ENCODE measurements around the gene RHEX. TPM values are rescaled to one million over a fixed set of nuclear protein-coding genes. Genes with fewer than 3 reads are reported as not detected.
A peak's percentile ranks its signal among the peaks of the same experiment; 100 is the strongest.

The RHEX gene
- total RNA-seq, 4 donors from 2014 or later: 0.45 to 11.2 (median 7.7) TPM

GRCh38 chr1:206037581-206037980, 15.4 kb upstream of the RHEX start:
- TF ChIP-seq EP300 (IDR thresholded peaks at IDR 0.05) (no peak), POLR2A (IDR thresholded peaks at IDR 0.05; ENCODE audit: low read depth) (no peak), CTCF (IDR thresholded peaks at IDR 0.05) (no peak), POLR2AphosphoS5 (IDR thresholded peaks at IDR 0.05) (no peak)
- H3K27ac ChIP-seq (replicated peaks in 1 of 4): no peak overlapping the region
- no peaks in the 10 kb centered on the region for H3K9me3 ChIP-seq
- H3K27me3 ChIP-seq: peaks cover 0 to 35% (median 0%) of the 10 kb centered on the region in 4 donors
- 82% methylated on average over 9 of the region's 9 CpGs for WGBS
- H3K36me3 ChIP-seq: no peaks in the 10 kb centered on the region
- DNase-seq (ENCODE audit: extremely low spot score): no peak
- no peaks in the 10 kb centered on the region for H3K4me1 ChIP-seq
- H3K4me3 ChIP-seq: no peak overlapping the region
- intact Hi-C loops (cut with DNase I): no loop called here

GRCh38 chr1:206039046-206039973, 13.7 kb upstream of the RHEX start:
- Histone ChIP-seq H3K27me3 (peaks cover 0 to 37% (median 0%) of the 10 kb centered on the region in 4 donors), H3K4me3 (no peak overlapping the region), H3K4me1 (no peaks in the 10 kb centered on the region), H3K36me3 (no peaks in the 10 kb centered on the region), H3K27ac (replicated peaks in 1 of 4) (no peak overlapping the region), H3K9me3 (no peaks in the 10 kb centered on the region)
- TF ChIP-seq EP300 (IDR thresholded peaks at IDR 0.05) (no peak), POLR2AphosphoS5 (IDR thresholded peaks at IDR 0.05) (no peak), POLR2A (IDR thresholded peaks at IDR 0.05; ENCODE audit: low read depth) (no peak), CTCF (IDR thresholded peaks at IDR 0.05) (no peak)
- DNase-seq (ENCODE audit: extremely low spot score): no peak
- WGBS: 54% methylated on average over 7 of the region's 7 CpGs
- intact Hi-C loops (cut with DNase I): no loop called here

DNA sequence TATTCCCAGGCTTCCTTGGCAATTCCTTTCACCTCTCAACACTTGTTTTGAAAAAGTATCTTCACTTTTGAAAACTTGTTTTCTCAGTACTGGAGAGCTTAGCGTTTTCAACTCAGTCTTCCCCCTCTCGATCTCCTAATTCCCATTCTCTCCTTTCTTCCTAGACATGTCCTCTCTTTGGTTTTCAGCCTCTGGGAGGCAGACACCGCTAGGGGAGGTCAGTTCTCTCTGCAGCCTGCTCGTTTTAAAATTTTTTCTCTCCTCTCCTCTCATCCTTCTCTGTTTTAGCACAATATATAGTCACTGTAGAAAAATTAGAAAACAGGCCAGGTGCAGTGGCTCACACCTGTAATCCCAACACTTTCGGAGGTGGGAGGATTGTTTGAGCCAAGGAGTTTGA, 12.6 kb upstream of the RHEX start:
- no peak for DNase-seq (ENCODE audit: extremely low spot score)
- intact Hi-C loops (cut with DNase I): no loop called here
- 60% methylated on average over 5 of the region's 5 CpGs for WGBS
- peaks cover 0 to 31% (median 0%) of the 10 kb centered on the region in 4 donors for H3K27me3 ChIP-seq
- no peaks in the 10 kb centered on the region for H3K4me1 ChIP-seq
- no peak overlapping the region for H3K27ac ChIP-seq (replicated peaks in 1 of 4)
- no peak overlapping the region for H3K4me3 ChIP-seq
- TF ChIP-seq POLR2A (IDR thresholded peaks at IDR 0.05; ENCODE audit: low read depth): no peak
- TF ChIP-seq POLR2AphosphoS5 (IDR thresholded peaks at IDR 0.05): no peak
- H3K9me3 ChIP-seq: no peaks in the 10 kb centered on the region
- H3K36me3 ChIP-seq: no peaks in the 10 kb centered on the region

DNA sequence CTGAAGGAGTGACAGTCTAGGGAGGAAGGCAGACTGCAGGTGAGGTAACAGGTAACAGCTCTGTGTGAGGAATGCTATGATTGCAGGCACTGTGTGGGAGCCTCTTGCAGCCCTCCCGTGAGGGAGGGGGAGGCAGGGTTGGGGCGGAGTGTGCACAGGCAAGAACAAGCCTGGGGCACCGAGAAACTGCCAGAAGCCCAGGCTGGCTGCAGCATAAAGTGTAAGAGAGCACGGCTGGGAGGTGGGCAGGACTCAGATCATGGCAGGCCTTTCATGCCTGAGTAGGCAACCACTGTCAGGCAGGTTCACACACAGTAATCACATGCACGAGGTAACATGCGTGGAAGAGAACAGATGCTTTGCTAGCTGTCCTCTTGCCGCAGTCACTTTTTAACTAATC, 11.3 kb upstream of the RHEX start:
- no peak overlapping the region for H3K27ac ChIP-seq (replicated peaks in 1 of 4)
- H3K9me3 ChIP-seq: no peaks in the 10 kb centered on the region
- peaks cover 0 to 28% (median 0%) of the 10 kb centered on the region in 4 donors for H3K27me3 ChIP-seq
- intact Hi-C loops (cut with DNase I): no loop called here
- 59% methylated on average over 7 of the region's 7 CpGs for WGBS
- no peak for TF ChIP-seq EP300 (IDR thresholded peaks at IDR 0.05)
- TF ChIP-seq CTCF (IDR thresholded peaks at IDR 0.05): no peak
- no peak for TF ChIP-seq POLR2A (IDR thresholded peaks at IDR 0.05; ENCODE audit: low read depth)
- TF ChIP-seq POLR2AphosphoS5 (IDR thresholded peaks at IDR 0.05): no peak
- no peaks in the 10 kb centered on the region for H3K4me1 ChIP-seq
- peak; percentile 45 for DNase-seq (ENCODE audit: extremely low spot score)
- H3K36me3 ChIP-seq: no peaks in the 10 kb centered on the region
- no peak overlapping the region for H3K4me3 ChIP-seq

DNA sequence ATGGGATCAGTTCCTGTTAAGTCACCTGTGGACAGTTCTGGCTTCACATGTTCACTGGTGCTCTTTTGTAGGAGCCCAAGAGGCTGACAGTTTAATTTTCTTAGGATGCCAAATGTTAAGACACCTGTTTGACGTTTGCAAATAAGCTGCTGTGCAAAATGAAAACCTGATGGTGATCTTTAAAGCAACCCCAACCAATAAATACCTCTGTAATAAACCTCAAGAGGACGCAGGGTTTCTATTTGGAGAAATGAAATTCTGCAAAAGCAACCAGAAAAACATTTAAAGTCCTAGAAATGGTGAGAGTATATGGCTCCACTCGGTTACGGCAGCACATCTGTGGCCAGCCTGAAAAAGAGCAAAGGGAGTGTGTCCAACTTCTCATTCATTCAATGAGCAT, 5.7 kb upstream of the RHEX start:
- TF ChIP-seq POLR2A (IDR thresholded peaks at IDR 0.05; ENCODE audit: low read depth) (no peak), POLR2AphosphoS5 (IDR thresholded peaks at IDR 0.05) (no peak), CTCF (IDR thresholded peaks at IDR 0.05) (no peak), EP300 (IDR thresholded peaks at IDR 0.05) (no peak)
- 62% methylated on average over 4 of the region's 4 CpGs for WGBS

More for the DNA sequence above, 5.7 kb upstream of the RHEX start:
- H3K27ac ChIP-seq (replicated peaks in 1 of 4): no peak overlapping the region
- no peak overlapping the region for H3K4me3 ChIP-seq
- no peak for DNase-seq (ENCODE audit: extremely low spot score)
- H3K9me3 ChIP-seq: no peaks in the 10 kb centered on the region
- intact Hi-C loops (cut with DNase I): no loop called here
- no peaks in the 10 kb centered on the region for H3K4me1 ChIP-seq
- peaks cover 0 to 5% (median 0%) of the 10 kb centered on the region in 4 donors for H3K27me3 ChIP-seq
- H3K36me3 ChIP-seq: no peaks in the 10 kb centered on the region

Measured in esophagus muscularis mucosa (tissue), 4 donors.